CD4-positive, alpha-beta memory T cell (primary cell): ENCODE data around the gene SLC9A1. TPM values are rescaled to one million over a fixed set of nuclear protein-coding genes. Genes with fewer than 3 reads are reported as not detected.

Source experiments
- CTCF ChIA-PET: fragments of 350-600 bp; sonication (Branson Sonifier 250); formaldehyde crosslinking; loops from one replicate; lab custom pipeline; 2021; ENCODE audit warnings: inconsistent platforms; ENCODE audit not compliant: partially characterized antibody; lab: Charles Lee
- POLR2A ChIA-PET: fragments of 350-600 bp; sonication (Branson Sonifier 250); formaldehyde crosslinking; loops from one replicate; lab custom pipeline; 2021; ENCODE audit not compliant: partially characterized antibody; lab: Charles Lee
- DNase-seq, 5 donors: peaks; one replicate each; pipeline versions ENCODE4 v3.0.0 to v3.0.0-alpha.2; 2020 to 2022; ENCODE audit warnings: mixed read lengths in 1 of 5
- H3K27ac ChIP-seq: one replicate; pipeline ENCODE4 v1.7.0; 2013; ENCODE audit warnings: low read depth, low read length
- H3K27me3 ChIP-seq: 2 replicates; pipeline ENCODE4 v1.7.0; 2013; ENCODE audit warnings: mild to moderate bottlenecking, low read length, moderate library complexity; ENCODE audit not compliant: insufficient read depth
- H3K36me3 ChIP-seq: 2 replicates; pipeline ENCODE4 v1.7.0; 2013; ENCODE audit warnings: mild to moderate bottlenecking, low read length, moderate library complexity; ENCODE audit not compliant: insufficient read depth
- H3K4me1 ChIP-seq: 2 replicates; pipeline ENCODE4 v1.7.0; 2013; ENCODE audit warnings: mild to moderate bottlenecking, low read length, moderate library complexity; ENCODE audit not compliant: insufficient read depth
- H3K4me3 ChIP-seq, 2 donors: one replicate each; pipeline ENCODE4 v1.7.0; 2013; ENCODE audit warnings: low read length in 2 of 2, mild to moderate bottlenecking in 1 of 2
- H3K9me3 ChIP-seq, 2 donors: one replicate each; pipeline ENCODE4 v1.7.0; 2013; ENCODE audit warnings: low read length in 2 of 2, control low read depth in 1 of 2; ENCODE audit not compliant: control insufficient read depth in 1 of 2
- H3K27ac Mint-ChIP-seq, 7 donors: one replicate each; pipeline ENCODE4 v1.8.0; 2020 to 2021; ENCODE audit warnings: mixed read lengths in 7 of 7, mild to moderate bottlenecking in 6 of 7, inconsistent platforms in 3 of 7, moderate library complexity in 3 of 7
- H3K27me3 Mint-ChIP-seq, 2 donors: one replicate each; pipeline ENCODE4 v1.8.0; 2020 to 2021; ENCODE audit warnings: mixed read lengths in 2 of 2
- H3K36me3 Mint-ChIP-seq, 2 donors: one replicate each; pipeline ENCODE4 v1.8.0; 2020 to 2021; ENCODE audit warnings: mixed read lengths in 2 of 2, inconsistent platforms in 1 of 2, mild to moderate bottlenecking in 1 of 2
- H3K4me1 Mint-ChIP-seq, 4 donors: one replicate each; pipeline ENCODE4 v1.8.0; 2020 to 2021; ENCODE audit warnings: mixed read lengths in 4 of 4, mild to moderate bottlenecking in 1 of 4
- H3K4me3 Mint-ChIP-seq, 8 donors: one replicate each; pipeline ENCODE4 v1.8.0; 2020 to 2021; ENCODE audit warnings: mixed read lengths in 8 of 8, mild to moderate bottlenecking in 7 of 8, moderate library complexity in 6 of 8, inconsistent platforms in 3 of 8
- H3K9me3 Mint-ChIP-seq, 8 donors: one replicate each; pipeline ENCODE4 v1.8.0; 2020 to 2021; ENCODE audit warnings: mixed read lengths in 8 of 8, mild to moderate bottlenecking in 5 of 8, inconsistent platforms in 3 of 8, moderate library complexity in 1 of 8
- intact Hi-C: fragments of 100-400 bp; cut with micrococcal nuclease; formaldehyde crosslinking; loops from one replicate; pipeline ENCODE4 v1.15.1; 2023
- polyA plus RNA-seq, 2 donors: library from polyadenylated mRNA; unstranded; fragments of 300-500 nt; fragmentation: Illumina TruSeq; gene quantifications; one replicate each; pipeline ENCODE4 v1.2.3, GENCODE V29; 2021
- total RNA-seq, 2 experiments: library from RNA; stranded (reverse); gene quantifications; one replicate each; pipeline ENCODE4 v1.2.3, GENCODE V29; 2021

The SLC9A1 gene
- total and polyA plus RNA-seq, 4 experiments from 2014 or later = 2.1 to 15.0 (median 12.3) TPM

DNA sequence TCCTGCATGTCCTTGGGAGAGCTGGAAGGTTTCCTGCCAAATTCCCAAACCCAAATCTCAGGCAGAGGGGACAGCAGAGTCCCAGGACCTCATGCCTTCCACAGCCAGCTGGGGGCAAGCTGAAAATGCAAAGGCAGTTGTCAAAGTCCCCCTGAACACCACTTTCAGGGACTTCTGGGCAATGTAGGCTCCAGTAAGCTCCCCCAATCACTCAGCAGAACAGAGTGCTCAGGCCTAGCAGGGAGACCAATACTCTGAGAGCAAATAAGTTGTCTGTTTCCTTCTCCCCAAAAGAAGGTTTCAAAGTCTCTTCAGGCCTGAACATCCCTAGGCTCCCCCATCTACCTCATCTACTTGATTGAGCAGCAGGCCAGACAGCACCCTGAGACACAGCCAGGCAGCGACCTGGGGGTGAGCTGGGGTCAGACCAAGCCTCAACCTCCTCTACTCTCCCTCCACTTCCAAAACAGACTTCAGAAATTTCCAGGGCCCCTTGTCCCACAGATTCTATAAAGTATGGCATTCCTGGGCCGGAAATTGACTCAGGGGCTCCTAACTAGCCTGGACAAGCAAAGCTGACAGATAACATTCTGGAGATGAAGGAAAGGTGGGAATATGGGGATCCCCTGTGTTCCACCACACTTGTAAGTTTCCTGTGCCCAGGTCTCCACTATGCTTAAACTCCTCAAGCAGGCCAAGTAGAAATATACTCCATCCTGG is 1.9 kb downstream of the SLC9A1 start:
- no peaks in the 10 kb centered on the region for H3K27me3 ChIP-seq
- H3K4me3 Mint-ChIP-seq = peak overlapping the region; percentile 82 to 95 (median 90)
- peak overlapping the region; percentile 1 for H3K27ac ChIP-seq
- intact Hi-C loops = no loop called here
- peaks cover 3 to 12% of the 10 kb centered on the region in 2 donors for H3K36me3 Mint-ChIP-seq
- peak overlapping the region; percentile 63 to 100 (median 80) for H3K27ac Mint-ChIP-seq
- CTCF ChIA-PET = interaction anchor here (2.6 to 11.0 kb wide), 3 partner anchors 13 to 50 kb away, joined by 7 to 137 read pairs (median 74); no protein-coding TSS in a partner anchor
- H3K36me3 ChIP-seq = no peaks in the 10 kb centered on the region
- no peak overlapping the region for H3K4me3 ChIP-seq
- DNase-seq = no peak
- H3K9me3 ChIP-seq = no peaks in the 10 kb centered on the region
- peaks cover 63% of the 10 kb centered on the region for H3K4me1 ChIP-seq
- H3K9me3 Mint-ChIP-seq = peaks cover 0 to 7% (median 0%) of the 10 kb centered on the region in 8 donors
- POLR2A ChIA-PET = interaction anchor here (1.8 to 8.3 kb wide), 3 partner anchors 13 to 1921 kb away, joined by 3 to 185 read pairs (median 62); partner anchors contain the start of gene SYF2
- peaks cover 47 to 71% (median 61%) of the 10 kb centered on the region in 4 donors for H3K4me1 Mint-ChIP-seq
- H3K27me3 Mint-ChIP-seq = no peaks in the 10 kb centered on the region

DNA sequence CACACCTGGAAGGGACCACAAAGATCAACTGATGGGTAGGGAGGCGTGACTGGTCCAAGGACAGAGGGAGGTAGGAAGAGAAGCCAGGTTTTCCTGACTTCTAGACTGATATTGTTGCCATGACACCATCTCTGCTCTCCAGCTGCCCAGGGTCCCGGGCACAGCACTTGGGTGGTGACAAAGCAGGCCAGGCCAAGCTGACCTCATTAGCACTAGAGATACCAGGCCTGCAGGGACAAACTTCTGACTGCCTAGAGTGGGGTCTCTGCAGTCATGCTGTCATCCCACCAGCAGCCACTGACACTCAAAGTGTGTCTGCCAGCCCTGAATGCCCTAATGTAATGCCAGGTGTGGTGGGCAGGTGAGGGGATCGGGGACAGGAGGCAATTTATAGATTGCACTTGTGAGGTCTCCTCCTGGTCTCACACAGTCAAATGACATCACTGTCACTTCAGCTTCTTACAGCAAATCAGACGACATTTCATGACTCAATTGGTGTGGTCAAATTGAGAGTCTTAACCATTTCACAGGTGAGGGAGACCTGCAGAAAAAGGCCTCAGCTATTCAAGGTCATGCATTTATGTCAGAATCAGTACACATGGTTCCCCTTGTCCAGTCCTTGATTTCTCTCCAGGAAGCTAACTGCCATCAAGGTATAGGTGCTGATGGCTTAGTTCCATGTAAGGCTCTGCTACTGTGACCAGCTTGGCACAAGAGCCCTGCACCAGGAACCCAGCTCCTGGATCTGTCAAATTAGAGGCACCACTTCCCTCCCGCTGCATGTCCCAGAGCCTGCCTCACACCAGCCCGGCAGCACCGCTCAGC is 2.7 kb downstream of the SLC9A1 start:
- peak in 1 of 5 donors; percentile 28 for DNase-seq
- H3K4me1 ChIP-seq = peaks cover 63% of the 10 kb centered on the region
- ChIA-PET POLR2A (interaction anchor here (3.7 to 8.3 kb wide), 2 partner anchors 13 to 39 kb away, joined by 62 to 185 read pairs; no protein-coding TSS in a partner anchor), CTCF (interaction anchor here (8.2 to 11.0 kb wide), 2 partner anchors 12 to 39 kb away, joined by 74 to 137 read pairs; no protein-coding TSS in a partner anchor)
- peak overlapping the region; percentile 82 to 95 (median 90) for H3K4me3 Mint-ChIP-seq
- no peaks in the 10 kb centered on the region for H3K27me3 ChIP-seq
- H3K4me1 Mint-ChIP-seq = peaks cover 47 to 72% (median 62%) of the 10 kb centered on the region in 4 donors
- H3K9me3 ChIP-seq = no peaks in the 10 kb centered on the region
- intact Hi-C loops = no loop called here
- H3K9me3 Mint-ChIP-seq = peaks cover 0 to 7% (median 0%) of the 10 kb centered on the region in 8 donors
- peak overlapping the region; percentile 57 to 97 (median 77) for H3K27ac Mint-ChIP-seq
- H3K36me3 Mint-ChIP-seq = peaks cover 4 to 12% of the 10 kb centered on the region in 2 donors
- peak overlapping the region; percentile 1 for H3K27ac ChIP-seq
- H3K4me3 ChIP-seq = no peak overlapping the region
- H3K36me3 ChIP-seq = no peaks in the 10 kb centered on the region
- no peaks in the 10 kb centered on the region for H3K27me3 Mint-ChIP-seq

DNA sequence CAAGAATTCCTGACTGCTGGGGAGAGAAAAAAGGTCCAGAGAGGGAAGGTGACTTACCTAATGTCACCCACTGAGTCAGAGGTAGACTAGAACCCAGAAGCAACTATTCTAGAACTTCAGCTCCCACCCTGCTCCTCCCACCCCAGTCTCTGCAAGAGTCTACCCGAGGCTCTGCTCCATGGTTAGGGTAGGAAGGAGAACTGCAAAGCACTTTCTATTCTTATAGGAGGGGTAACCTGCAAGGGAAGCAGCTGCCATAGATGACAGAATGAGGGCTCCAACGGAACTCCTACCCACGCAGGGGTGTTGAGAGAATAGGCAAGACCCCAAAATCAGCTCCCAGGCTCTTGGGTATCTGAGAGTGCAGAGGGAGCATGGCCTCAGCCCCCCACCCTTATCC is 4.3 kb downstream of the SLC9A1 start:
- intact Hi-C loops = no loop called here
- DNase-seq = no peak
- ChIA-PET POLR2A (interaction anchor here (2.0 to 8.3 kb wide), 2 partner anchors 11 to 39 kb away, joined by 4 to 185 read pairs; no protein-coding TSS in a partner anchor), CTCF (interaction anchor here (8.2 to 11.0 kb wide), 2 partner anchors 11 to 37 kb away, joined by 74 to 137 read pairs; no protein-coding TSS in a partner anchor)
- peaks cover 47 to 72% (median 64%) of the 10 kb centered on the region in 4 donors for H3K4me1 Mint-ChIP-seq
- peaks cover 0 to 7% (median 0%) of the 10 kb centered on the region in 8 donors for H3K9me3 Mint-ChIP-seq
- Histone ChIP-seq H3K27me3 (no peaks in the 10 kb centered on the region), H3K4me3 (no peak overlapping the region), H3K9me3 (no peaks in the 10 kb centered on the region), H3K36me3 (no peaks in the 10 kb centered on the region), H3K27ac (no peak overlapping the region), H3K4me1 (peaks cover 67% of the 10 kb centered on the region)
- H3K27ac Mint-ChIP-seq = peak overlapping the region in 1 of 7 donors; percentile 4
- H3K27me3 Mint-ChIP-seq = no peaks in the 10 kb centered on the region
- no peak overlapping the region for H3K4me3 Mint-ChIP-seq
- peaks cover 6 to 12% of the 10 kb centered on the region in 2 donors for H3K36me3 Mint-ChIP-seq

DNA sequence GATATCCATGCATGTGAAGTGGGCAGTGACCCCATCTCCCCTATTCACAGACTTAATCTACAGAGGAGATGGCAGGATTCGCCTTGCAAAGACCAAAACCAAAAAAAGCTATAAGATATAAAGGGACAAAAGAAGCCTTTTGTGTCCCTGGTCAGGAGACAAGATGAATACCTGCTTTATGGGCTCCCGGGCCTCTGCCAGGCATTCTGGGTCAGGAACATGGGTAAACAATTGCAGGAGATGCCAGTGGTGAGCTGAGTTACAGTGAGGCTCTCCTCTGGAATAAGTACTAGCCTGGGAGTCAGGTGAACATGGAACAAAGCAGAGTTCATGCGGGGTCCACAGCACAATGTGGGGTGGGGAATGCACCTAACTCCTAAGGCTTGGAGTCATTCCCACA is 4.7 kb downstream of the SLC9A1 start:
- H3K9me3 Mint-ChIP-seq = peaks cover 0 to 7% (median 0%) of the 10 kb centered on the region in 8 donors
- no peak overlapping the region for H3K4me3 ChIP-seq
- H3K36me3 Mint-ChIP-seq = peaks cover 11 to 15% of the 10 kb centered on the region in 2 donors
- no peaks in the 10 kb centered on the region for H3K27me3 Mint-ChIP-seq
- H3K27ac ChIP-seq = no peak overlapping the region
- no peaks in the 10 kb centered on the region for H3K9me3 ChIP-seq
- H3K36me3 ChIP-seq = no peaks in the 10 kb centered on the region
- H3K4me1 Mint-ChIP-seq = peaks cover 43 to 70% (median 59%) of the 10 kb centered on the region in 4 donors
- no peak for DNase-seq
- peak overlapping the region in 2 of 8 donors; percentile 10 to 11 for H3K4me3 Mint-ChIP-seq
- intact Hi-C loops = no loop called here
- ChIA-PET CTCF (interaction anchor here (8.2 to 11.0 kb wide), 2 partner anchors 10 to 36 kb away, joined by 74 to 137 read pairs; no protein-coding TSS in a partner anchor), POLR2A (interaction anchor here (2.0 to 8.3 kb wide), 2 partner anchors 10 to 38 kb away, joined by 4 to 185 read pairs; no protein-coding TSS in a partner anchor)
- H3K4me1 ChIP-seq = peaks cover 63% of the 10 kb centered on the region
- H3K27me3 ChIP-seq = no peaks in the 10 kb centered on the region
- H3K27ac Mint-ChIP-seq = peak overlapping the region in 4 of 7 donors; percentile 26 to 56 (median 50)

DNA sequence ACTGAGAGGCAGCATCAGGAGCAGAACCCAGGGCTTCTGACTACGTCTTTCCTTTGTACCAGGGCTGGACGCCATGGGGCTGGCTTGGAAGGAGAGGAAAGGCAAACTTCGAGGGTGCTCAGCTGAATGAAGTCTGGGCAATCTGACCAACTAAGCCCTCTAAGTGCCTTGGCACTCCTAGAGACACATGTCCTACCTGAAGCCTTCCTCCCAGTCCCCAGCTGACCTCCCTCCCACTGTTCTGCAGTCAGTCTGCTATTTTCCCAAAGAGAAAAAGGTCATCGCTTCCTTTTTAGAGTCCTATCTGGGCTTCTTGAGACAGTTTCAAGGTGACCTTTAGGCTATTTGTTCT is 5.2 kb downstream of the SLC9A1 start:
- no peak overlapping the region for H3K4me3 ChIP-seq
- peak overlapping the region in 1 of 8 donors; percentile 11 for H3K4me3 Mint-ChIP-seq
- ChIA-PET CTCF (interaction anchor here (0.5 to 11.0 kb wide), 2 partner anchors 10 to 326 kb away, joined by 3 to 137 read pairs; no protein-coding TSS in a partner anchor), POLR2A (interaction anchor here (2.0 to 8.3 kb wide), 2 partner anchors 10 to 38 kb away, joined by 4 to 185 read pairs; no protein-coding TSS in a partner anchor)
- intact Hi-C loops = no loop called here
- peaks cover 42 to 69% (median 58%) of the 10 kb centered on the region in 4 donors for H3K4me1 Mint-ChIP-seq
- DNase-seq = peak in 1 of 5 donors; percentile 27
- no peaks in the 10 kb centered on the region for H3K36me3 ChIP-seq
- H3K9me3 ChIP-seq = no peaks in the 10 kb centered on the region
- H3K36me3 Mint-ChIP-seq = peaks cover 13 to 15% of the 10 kb centered on the region in 2 donors
- H3K27me3 Mint-ChIP-seq = no peaks in the 10 kb centered on the region
- H3K27ac Mint-ChIP-seq = peak overlapping the region in 2 of 7 donors; percentile 17 to 77
- no peak overlapping the region for H3K27ac ChIP-seq
- H3K27me3 ChIP-seq = no peaks in the 10 kb centered on the region
- H3K9me3 Mint-ChIP-seq = peaks cover 0 to 6% (median 0%) of the 10 kb centered on the region in 8 donors
- peaks cover 63% of the 10 kb centered on the region for H3K4me1 ChIP-seq

DNA sequence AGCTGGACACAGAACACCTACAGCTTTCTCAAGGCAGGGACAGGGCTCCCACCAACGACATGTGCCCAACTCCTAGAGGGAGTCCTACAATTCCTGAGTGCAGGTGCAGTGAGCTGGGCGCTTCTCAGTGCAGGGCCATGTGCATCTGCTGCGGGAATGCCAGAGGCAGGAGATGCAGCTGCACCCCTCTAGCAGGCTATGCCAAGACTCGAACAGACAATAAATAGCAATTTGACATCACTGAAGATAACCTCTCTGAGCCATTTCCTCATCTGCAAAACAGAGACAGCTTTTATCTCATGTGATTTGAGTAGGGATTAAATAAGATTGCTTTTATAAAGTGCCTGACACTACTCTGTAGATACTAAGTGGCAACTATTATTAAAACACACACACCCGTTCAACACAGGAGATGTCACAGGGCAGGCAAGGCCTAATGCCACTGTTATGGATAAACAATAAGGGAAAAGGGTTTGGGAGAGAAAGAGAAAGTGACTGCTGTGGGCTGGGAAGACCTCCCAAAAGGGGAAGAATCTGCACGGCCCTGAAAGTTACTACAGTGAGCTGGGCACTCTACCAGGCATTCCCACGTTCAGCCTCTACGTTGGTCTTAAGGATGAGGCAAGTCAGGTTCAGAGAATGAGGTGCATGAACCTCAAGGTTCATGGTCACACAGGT is 5.7 kb downstream of the SLC9A1 start:
- Mint-ChIP-seq H3K27me3 (no peaks in the 10 kb centered on the region), H3K9me3 (peaks cover 0 to 3% (median 0%) of the 10 kb centered on the region in 8 donors), H3K27ac (peak overlapping the region in 3 of 7 donors; percentile 17 to 77 (median 39)), H3K36me3 (peaks cover 13 to 14% of the 10 kb centered on the region in 2 donors), H3K4me1 (peaks cover 38 to 64% (median 55%) of the 10 kb centered on the region in 4 donors), H3K4me3 (peak overlapping the region in 1 of 8 donors; percentile 2)
- intact Hi-C loops = no loop called here
- Histone ChIP-seq H3K36me3 (no peaks in the 10 kb centered on the region), H3K4me1 (peaks cover 60% of the 10 kb centered on the region), H3K9me3 (no peaks in the 10 kb centered on the region), H3K27ac (no peak overlapping the region), H3K4me3 (no peak overlapping the region), H3K27me3 (no peaks in the 10 kb centered on the region)
- ChIA-PET POLR2A (interaction anchor here (2.0 to 4.4 kb wide), 2 partner anchors 12 to 37 kb away, joined by 4 to 14 read pairs; no protein-coding TSS in a partner anchor), CTCF (interaction anchor here (0.5 to 11.0 kb wide), 4 partner anchors 9 to 325 kb away, joined by 3 to 137 read pairs (median 4); no protein-coding TSS in a partner anchor)
- no peak for DNase-seq
